Smooth muscle cell (in vitro differentiated cells): ENCODE data around the gene NUDT17. TPM values are rescaled to one million over a fixed set of nuclear protein-coding genes. Genes with fewer than 3 reads are reported as not detected.

Source experiments
- DNase-seq: peaks from one replicate; lab custom pipeline; 2025; ENCODE audit not compliant: unreplicated experiment; lab: John Stamatoyannopoulos, UW
- H2AFZ ChIP-seq: fragments of 200-600 bp; sonication (generic); 2 replicates; pipeline ENCODE4 v1.6.0; 2016; ENCODE audit warnings: antibody characterized with exemption, low read depth, mild to moderate bottlenecking
- H3F3A ChIP-seq: fragments of 200-600 bp; sonication (generic); 2 replicates; pipeline ENCODE4 v1.6.0; 2017; ENCODE audit warnings: antibody characterized with exemption, low read depth
- H3K27ac ChIP-seq: fragments of 200-600 bp; sonication (generic); 2 replicates; pipeline ENCODE4 v1.5.1; 2016; ENCODE audit warnings: low read depth, mild to moderate bottlenecking
- H3K27me3 ChIP-seq: fragments of 200-600 bp; sonication (generic); 2 replicates; pipeline ENCODE4 v1.6.1; 2016; ENCODE audit warnings: low read depth, mild to moderate bottlenecking
- H3K36me3 ChIP-seq: fragments of 200-600 bp; sonication (generic); 2 replicates; pipeline ENCODE4 v1.5.1; 2016; ENCODE audit warnings: low read depth
- H3K4me1 ChIP-seq: fragments of 200-600 bp; sonication (generic); 2 replicates; pipeline ENCODE4 v1.5.1; 2016; ENCODE audit warnings: low read depth
- H3K4me2 ChIP-seq: fragments of 200-600 bp; sonication (generic); 2 replicates; pipeline ENCODE4 v1.6.0; 2016; ENCODE audit warnings: mild to moderate bottlenecking
- H3K4me3 ChIP-seq: fragments of 200-600 bp; sonication (generic); 2 replicates; pipeline ENCODE4 v1.5.1; 2016; ENCODE audit warnings: mild to moderate bottlenecking
- H3K79me2 ChIP-seq: fragments of 200-600 bp; sonication (generic); 2 replicates; pipeline ENCODE4 v1.6.0; 2016; ENCODE audit warnings: low read depth, mild to moderate bottlenecking
- H3K9ac ChIP-seq: fragments of 200-600 bp; sonication (generic); 2 replicates; pipeline ENCODE4 v1.6.0; 2016; ENCODE audit warnings: low read depth
- H3K9me3 ChIP-seq: fragments of 200-600 bp; sonication (generic); replicated peaks from 2 replicates; pipeline ENCODE4 v1.5.1; 2016; ENCODE audit warnings: low read depth
- H4K20me1 ChIP-seq: fragments of 200-600 bp; sonication (generic); 2 replicates; pipeline ENCODE4 v1.6.0; 2016; ENCODE audit warnings: low read depth
- WGBS: methylation state at CpG from one replicate; pipeline ENCODE4 v1.1.7; 2016; ENCODE audit warnings: low lambda C conversion rate; 5-methylcytosine and 5-hydroxymethylcytosine counted together
- polyA plus RNA-seq: library from polyadenylated mRNA; unstranded; fragments of >200 nt; fragmentation: Nextera tagmentation; extraction: Ambion mirVana; gene quantifications from 2 replicates; pipeline ENCODE4 v1.2.1, GENCODE V29; 2016
- total RNA-seq: library from RNA; depleted of rRNA; stranded (reverse); fragments of >200 nt; gene quantifications from 2 replicates; pipeline ENCODE4 v1.2.3, GENCODE V29; 2014
- TF ChIP-seq, protein P1 (sequence below): fragments of 200-600 bp; sonication (generic); IDR thresholded peaks from 2 replicates; pipeline ENCODE4 v1.5.1; 2017; ENCODE audit warnings: borderline replicate concordance, mild to moderate bottlenecking, antibody characterized with exemption; ENCODE audit not compliant: insufficient read depth, poor library complexity, severe bottlenecking

NUDT17 gene
- total and polyA plus RNA-seq, 2 experiments from 2014 or later: 2.5 to 6.8 TPM

DNA sequence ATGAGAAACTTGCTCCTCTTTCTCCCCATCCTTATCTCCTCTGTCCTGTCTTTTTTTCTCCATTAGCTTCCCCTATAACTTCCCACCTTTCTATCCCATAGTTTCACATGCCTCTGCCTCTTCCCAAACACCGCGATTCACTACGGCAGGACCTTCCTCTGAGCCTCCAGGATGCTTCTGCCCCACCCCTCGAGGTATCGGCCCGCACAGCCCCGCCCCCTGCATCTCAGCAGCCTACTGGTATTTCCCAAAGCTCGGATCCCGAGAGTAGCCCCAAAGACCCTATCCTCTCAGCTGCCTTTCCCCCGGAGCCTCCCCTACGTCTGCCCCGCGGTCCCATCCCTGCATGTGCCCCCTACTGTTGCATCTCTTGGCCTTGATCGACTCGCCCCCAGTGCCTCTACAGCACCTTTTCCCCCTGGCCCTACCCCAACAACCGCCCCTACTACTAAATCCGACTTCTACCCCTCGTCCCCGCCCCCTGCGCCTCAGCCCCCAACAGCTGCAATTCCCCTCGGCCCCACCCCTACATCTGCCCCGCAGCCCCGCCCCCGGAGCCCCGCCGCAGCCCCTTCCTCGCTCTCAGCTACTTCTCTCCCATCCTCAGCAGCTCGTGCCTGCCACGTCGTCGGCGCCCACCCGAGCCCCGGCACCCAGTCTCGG lies 12.9 kb downstream of the NUDT17 start:
- 2% methylated on average over 28 of the region's 35 CpGs for WGBS

DNA sequence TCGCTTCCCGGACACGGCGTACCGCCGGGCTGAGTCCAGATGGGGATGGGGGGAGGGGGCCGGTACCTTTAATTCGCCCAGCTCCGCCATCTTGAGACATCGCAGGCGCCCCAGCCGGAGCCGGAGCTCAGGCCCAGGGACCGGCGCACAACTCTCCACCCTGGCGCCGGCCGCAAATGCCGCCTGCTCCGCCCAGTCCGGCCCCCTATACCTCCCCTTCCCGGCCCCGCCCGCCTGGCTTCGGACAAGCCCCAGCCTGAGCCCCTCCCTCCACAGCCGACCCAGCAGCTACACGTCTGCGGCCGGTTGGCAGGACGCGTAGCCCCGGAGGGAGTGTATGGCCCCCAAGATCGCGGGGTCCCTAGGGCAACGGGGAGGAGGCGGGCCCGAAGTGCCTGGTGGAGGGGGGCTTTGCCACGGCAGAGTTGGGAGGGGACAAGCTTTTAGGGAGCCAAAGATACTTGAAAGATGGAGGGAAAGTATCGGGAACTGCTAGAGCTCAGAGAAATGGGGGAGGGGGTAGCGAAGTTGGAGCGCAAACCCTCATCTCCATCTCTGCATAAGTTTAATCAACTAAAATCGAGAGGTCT lies 13.6 kb downstream of the NUDT17 start, which contains the start of gene PIAS3:
PIAS3 (minus strand) TSS at position 181 of the 590 bp plus-strand sequence; CDS start at position 90, 91 bp downstream.
- WGBS: 1% methylated on average over 30 of the region's 42 CpGs
- H4K20me1 ChIP-seq: peaks cover 24% of the 10 kb centered on the region
- H3F3A ChIP-seq: peaks cover 6% of the 10 kb centered on the region
- peak within 1 kb of the TSS; percentile 91 for H2AFZ ChIP-seq
- peak within 1 kb of the TSS; percentile 96 for H3K4me3 ChIP-seq
- H3K9ac ChIP-seq: peak within 1 kb of the TSS; percentile 84
- TF ChIP-seq, protein P1, sequence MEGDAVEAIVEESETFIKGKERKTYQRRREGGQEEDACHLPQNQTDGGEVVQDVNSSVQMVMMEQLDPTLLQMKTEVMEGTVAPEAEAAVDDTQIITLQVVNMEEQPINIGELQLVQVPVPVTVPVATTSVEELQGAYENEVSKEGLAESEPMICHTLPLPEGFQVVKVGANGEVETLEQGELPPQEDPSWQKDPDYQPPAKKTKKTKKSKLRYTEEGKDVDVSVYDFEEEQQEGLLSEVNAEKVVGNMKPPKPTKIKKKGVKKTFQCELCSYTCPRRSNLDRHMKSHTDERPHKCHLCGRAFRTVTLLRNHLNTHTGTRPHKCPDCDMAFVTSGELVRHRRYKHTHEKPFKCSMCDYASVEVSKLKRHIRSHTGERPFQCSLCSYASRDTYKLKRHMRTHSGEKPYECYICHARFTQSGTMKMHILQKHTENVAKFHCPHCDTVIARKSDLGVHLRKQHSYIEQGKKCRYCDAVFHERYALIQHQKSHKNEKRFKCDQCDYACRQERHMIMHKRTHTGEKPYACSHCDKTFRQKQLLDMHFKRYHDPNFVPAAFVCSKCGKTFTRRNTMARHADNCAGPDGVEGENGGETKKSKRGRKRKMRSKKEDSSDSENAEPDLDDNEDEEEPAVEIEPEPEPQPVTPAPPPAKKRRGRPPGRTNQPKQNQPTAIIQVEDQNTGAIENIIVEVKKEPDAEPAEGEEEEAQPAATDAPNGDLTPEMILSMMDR: no peak
- peaks cover 12% of the 10 kb centered on the region for H3K79me2 ChIP-seq
- H3K4me1 ChIP-seq: no peaks in the 10 kb centered on the region
- H3K27ac ChIP-seq: peak within 1 kb of the TSS; percentile 60
- H3K36me3 ChIP-seq: peaks cover 4% of the 10 kb centered on the region
- H3K9me3 ChIP-seq: no peaks in the 10 kb centered on the region
- DNase-seq: peak; percentile 84
- H3K27me3 ChIP-seq: no peaks in the 10 kb centered on the region
- peak within 1 kb of the TSS; percentile 91 for H3K4me2 ChIP-seq

More for the DNA sequence above, 12.9 kb downstream of the NUDT17 start:
- Histone ChIP-seq H3K36me3 (peaks cover 4% of the 10 kb centered on the region), H2AFZ (no peak overlapping the region), H3K27me3 (no peaks in the 10 kb centered on the region), H3K9ac (peak overlapping the region; percentile 84), H3K4me1 (no peaks in the 10 kb centered on the region), H3K27ac (no peak overlapping the region), H3K79me2 (peaks cover 12% of the 10 kb centered on the region), H4K20me1 (peaks cover 24% of the 10 kb centered on the region), H3K4me3 (peak overlapping the region; percentile 96), H3F3A (peaks cover 6% of the 10 kb centered on the region), H3K4me2 (peak overlapping the region; percentile 91), H3K9me3 (no peaks in the 10 kb centered on the region)
- DNase-seq: no peak
- TF ChIP-seq, protein P1: no peak

DNA sequence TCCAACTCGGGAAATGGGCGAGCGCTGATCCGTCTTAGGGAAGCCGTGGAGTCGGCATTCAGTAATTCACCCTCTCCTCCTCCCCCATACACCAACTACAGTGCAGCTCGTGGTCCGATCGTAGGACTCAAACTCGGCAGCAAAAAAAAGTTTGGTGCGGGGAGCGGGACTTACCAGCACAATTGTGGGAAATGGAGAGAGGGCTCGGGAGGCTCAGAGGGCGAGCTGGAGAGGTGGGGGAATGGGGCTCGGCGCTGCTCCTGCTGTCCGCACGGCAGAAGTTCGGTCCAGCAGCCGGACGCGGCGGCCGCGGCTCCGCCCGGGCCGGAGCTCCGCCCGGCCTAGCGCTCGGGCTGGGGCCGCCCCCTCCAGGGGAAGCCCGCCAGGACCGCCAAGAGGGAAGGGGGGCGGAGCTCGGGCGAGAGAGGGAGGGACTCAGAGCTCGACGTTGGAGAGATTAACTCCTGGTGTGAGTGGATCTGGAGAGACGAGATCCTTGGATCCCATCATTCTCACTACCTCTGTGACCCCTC lies 14.1 kb downstream of the NUDT17 start:
- peak; percentile 66 for DNase-seq
- no peaks in the 10 kb centered on the region for H3K4me1 ChIP-seq
- TF ChIP-seq, protein P1: no peak
- H4K20me1 ChIP-seq: peaks cover 24% of the 10 kb centered on the region
- H3K9ac ChIP-seq: peak overlapping the region; percentile 44
- peak overlapping the region; percentile 91 for H2AFZ ChIP-seq
- H3K79me2 ChIP-seq: peaks cover 12% of the 10 kb centered on the region
- peaks cover 6% of the 10 kb centered on the region for H3F3A ChIP-seq
- H3K4me2 ChIP-seq: peak overlapping the region; percentile 91
- H3K36me3 ChIP-seq: peaks cover 4% of the 10 kb centered on the region
- H3K4me3 ChIP-seq: peak overlapping the region; percentile 96
- peaks cover 2% of the 10 kb centered on the region for H3K27me3 ChIP-seq
- WGBS: under 1% methylated on average over 38 of the region's 41 CpGs
- H3K9me3 ChIP-seq: no peaks in the 10 kb centered on the region
- peak overlapping the region; percentile 60 for H3K27ac ChIP-seq
